Measurements from ENCODE around the gene NOS1AP.

NOS1AP gene

DNA sequence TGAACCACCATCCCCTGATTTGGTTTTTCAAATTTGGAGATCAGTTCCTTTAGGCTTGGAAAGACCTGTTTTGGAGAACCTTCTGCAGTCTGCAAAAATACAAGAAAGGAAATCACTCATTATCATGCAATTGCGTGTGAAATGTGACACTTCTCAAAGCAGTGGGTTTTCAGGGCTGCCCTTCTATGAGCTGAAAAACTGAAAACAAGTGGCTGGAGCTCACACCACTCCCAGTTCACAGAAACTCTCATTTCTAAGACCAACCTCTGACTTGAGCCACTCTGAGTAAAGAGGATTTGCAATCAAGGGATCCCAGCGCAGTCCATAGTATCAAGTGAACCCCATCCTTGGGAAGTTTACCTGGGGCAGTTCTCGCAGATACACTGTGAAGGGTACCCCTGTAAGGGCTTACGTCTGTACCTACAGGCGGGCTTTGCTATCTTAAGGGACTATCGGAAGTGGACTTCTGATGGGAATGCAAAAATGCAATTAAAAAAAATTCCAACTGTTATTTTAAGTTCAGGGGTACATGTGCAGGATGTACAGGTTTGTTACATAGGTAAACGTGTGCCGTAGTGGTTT lies 329.6 kb downstream of the NOS1AP start:
- no peak overlapping the region for H4K91ac ChIP-seq (ENCODE audit: low read length)
- H3K4me2 ChIP-seq (ENCODE audit: low read length, poor library complexity, severe bottlenecking), result no peak overlapping the region
- no peak overlapping the region for H3K4me3 ChIP-seq (ENCODE audit: insufficient read depth in 1 of 2, low read depth in 1 of 2, low read length in 2 of 2)
- no peaks in the 10 kb centered on the region for H3K9me3 ChIP-seq (ENCODE audit: control insufficient read depth, low read length)
- H3K14ac ChIP-seq (ENCODE audit: low read length in 2 of 2), result no peak overlapping the region
- H2AFZ ChIP-seq (ENCODE audit: low read depth, low read length), result no peak overlapping the region
- H2BK120ac ChIP-seq (ENCODE audit: low read depth, low read length), result no peak overlapping the region
- H4K8ac ChIP-seq (ENCODE audit: low read length), result no peak overlapping the region
- H3K23ac ChIP-seq (ENCODE audit: low read length in 2 of 2), result no peak overlapping the region
- no peak overlapping the region for H2AK5ac ChIP-seq (ENCODE audit: low read length, severe bottlenecking)
- no peak overlapping the region for H2BK12ac ChIP-seq (ENCODE audit: low read length in 2 of 2)
- H3K27me3 ChIP-seq (ENCODE audit: control insufficient read depth in 1 of 2, insufficient read depth in 1 of 2, low read length in 2 of 2), result peaks cover 5 to 32% of the 10 kb centered on the region in 2 experiments
- no peak overlapping the region for H3K18ac ChIP-seq (ENCODE audit: low read depth in 1 of 2, low read length in 2 of 2)
- H3K4me1 ChIP-seq (ENCODE audit: control insufficient read depth, insufficient read depth, low read depth, low read length), result no peaks in the 10 kb centered on the region
- H3K4ac ChIP-seq (ENCODE audit: low read depth in 1 of 2, low read length in 2 of 2), result no peak overlapping the region
- WGBS, result 80% methylated on average over 7 of the region's 8 CpGs
- no peaks in the 10 kb centered on the region for H3K79me1 ChIP-seq (replicated peaks; ENCODE audit: low read length, poor library complexity, severe bottlenecking)
- H2BK5ac ChIP-seq (ENCODE audit: low read depth, low read length, poor library complexity, severe bottlenecking), result no peak overlapping the region
- H3K27ac ChIP-seq (ENCODE audit: low read length, poor library complexity, severe bottlenecking), result no peak overlapping the region
- no peaks in the 10 kb centered on the region for H3K36me3 ChIP-seq (ENCODE audit: control insufficient read depth in 1 of 2, insufficient read depth in 2 of 2, low read depth in 1 of 2, low read length in 2 of 2)
- DNase-seq, result no peak
- H3K9ac ChIP-seq (ENCODE audit: low read length), result no peak overlapping the region
- H2BK15ac ChIP-seq (ENCODE audit: low read depth, poor library complexity, severe bottlenecking), result no peak overlapping the region

- Histone ChIP-seq H2AK5ac (ENCODE audit: low read length, severe bottlenecking) (no peak overlapping the region), H3K36me3 (ENCODE audit: control insufficient read depth in 1 of 2, insufficient read depth in 2 of 2, low read depth in 1 of 2, low read length in 2 of 2) (no peaks in the 10 kb centered on the region), H3K18ac (ENCODE audit: low read depth in 1 of 2, low read length in 2 of 2) (no peak overlapping the region), H3K4me3 (ENCODE audit: insufficient read depth in 1 of 2, low read depth in 1 of 2, low read length in 2 of 2) (no peak overlapping the region), H3K79me1 (replicated peaks; ENCODE audit: low read length, poor library complexity, severe bottlenecking) (no peaks in the 10 kb centered on the region), H3K14ac (ENCODE audit: low read length in 2 of 2) (no peak overlapping the region), H2BK12ac (ENCODE audit: low read length in 2 of 2) (no peak overlapping the region), H3K4me2 (ENCODE audit: low read length, poor library complexity, severe bottlenecking) (no peak overlapping the region), H2BK5ac (ENCODE audit: low read depth, low read length, poor library complexity, severe bottlenecking) (no peak overlapping the region), H3K27ac (ENCODE audit: low read length, poor library complexity, severe bottlenecking) (no peak overlapping the region), H3K9ac (ENCODE audit: low read length) (no peak overlapping the region), H3K23ac (ENCODE audit: low read length in 2 of 2) (no peak overlapping the region), H4K91ac (ENCODE audit: low read length) (no peak overlapping the region), H3K27me3 (ENCODE audit: control insufficient read depth in 1 of 2, insufficient read depth in 1 of 2, low read length in 2 of 2) (peaks cover 5 to 32% of the 10 kb centered on the region in 2 experiments), H2AFZ (ENCODE audit: low read depth, low read length) (no peak overlapping the region), H2BK15ac (ENCODE audit: low read depth, poor library complexity, severe bottlenecking) (no peak overlapping the region), H4K8ac (ENCODE audit: low read length) (no peak overlapping the region), H3K9me3 (ENCODE audit: control insufficient read depth, low read length) (no peaks in the 10 kb centered on the region), H3K4me1 (ENCODE audit: control insufficient read depth, insufficient read depth, low read depth, low read length) (no peaks in the 10 kb centered on the region), H3K4ac (ENCODE audit: low read depth in 1 of 2, low read length in 2 of 2) (no peak overlapping the region), H2BK120ac (ENCODE audit: low read depth, low read length) (no peak overlapping the region)
- 98% methylated on average over 8 of the region's 10 CpGs for WGBS
- no peak for DNase-seq
These were observed 331.4 kb downstream of the NOS1AP start for GRCh38 chr1:162400790-162401355.

DNA sequence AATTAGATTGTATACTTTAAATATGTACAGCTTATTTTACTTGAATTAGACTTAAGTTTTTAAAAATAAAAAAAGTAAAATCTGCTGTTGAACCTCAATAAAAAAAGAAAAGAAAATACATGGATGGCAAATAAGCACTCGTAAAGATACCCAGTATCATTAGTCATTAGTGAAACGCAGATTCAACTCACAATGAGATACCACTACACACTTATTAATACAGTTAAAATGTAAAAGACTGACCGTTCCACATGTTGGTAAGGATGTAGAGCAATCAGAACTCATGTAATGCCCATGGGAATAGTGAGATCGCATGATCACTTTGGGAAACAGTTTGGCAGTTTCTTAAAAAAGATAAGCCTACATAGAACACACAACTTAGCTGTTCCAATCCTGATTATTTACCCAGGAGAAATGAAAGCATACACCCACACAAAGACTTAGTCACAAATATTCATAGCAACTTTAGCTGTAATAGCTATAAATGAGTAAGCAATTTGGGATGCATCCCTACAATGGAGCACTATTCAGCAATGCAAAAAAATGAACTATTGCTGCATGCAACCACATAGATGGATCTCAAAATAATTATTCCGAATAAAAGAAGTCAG lies 335.2 kb downstream of the NOS1AP start:
- H3K23ac ChIP-seq (ENCODE audit: low read length in 2 of 2), result no peak overlapping the region
- H2BK5ac ChIP-seq (ENCODE audit: low read depth, low read length, poor library complexity, severe bottlenecking), result no peak overlapping the region
- no peaks in the 10 kb centered on the region for H3K9me3 ChIP-seq (ENCODE audit: control insufficient read depth, low read length)
- H3K18ac ChIP-seq (ENCODE audit: low read depth in 1 of 2, low read length in 2 of 2), result no peak overlapping the region
- H3K9ac ChIP-seq (ENCODE audit: low read length), result peak overlapping the region; percentile 70
- H2BK12ac ChIP-seq (ENCODE audit: low read length in 2 of 2), result no peak overlapping the region
- no peak overlapping the region for H2AK5ac ChIP-seq (ENCODE audit: low read length, severe bottlenecking)
- H4K91ac ChIP-seq (ENCODE audit: low read length), result no peak overlapping the region
- H3K4me2 ChIP-seq (ENCODE audit: low read length, poor library complexity, severe bottlenecking), result no peak overlapping the region
- H3K36me3 ChIP-seq (ENCODE audit: control insufficient read depth in 1 of 2, insufficient read depth in 2 of 2, low read depth in 1 of 2, low read length in 2 of 2), result no peaks in the 10 kb centered on the region
- H2BK120ac ChIP-seq (ENCODE audit: low read depth, low read length), result no peak overlapping the region
- no peaks in the 10 kb centered on the region for H3K4me1 ChIP-seq (ENCODE audit: control insufficient read depth, insufficient read depth, low read depth, low read length)
- DNase-seq, result no peak
- H3K4ac ChIP-seq (ENCODE audit: low read depth in 1 of 2, low read length in 2 of 2), result no peak overlapping the region
- peak overlapping the region in 1 of 2 experiments; percentile 42 for H3K4me3 ChIP-seq (ENCODE audit: insufficient read depth in 1 of 2, low read depth in 1 of 2, low read length in 2 of 2)
- no peak overlapping the region for H3K14ac ChIP-seq (ENCODE audit: low read length in 2 of 2)
- no peak overlapping the region for H2AFZ ChIP-seq (ENCODE audit: low read depth, low read length)
- no peak overlapping the region for H2BK15ac ChIP-seq (ENCODE audit: low read depth, poor library complexity, severe bottlenecking)
- WGBS, result 85% methylated on average over 4 of the region's 5 CpGs
- no peaks in the 10 kb centered on the region for H3K27me3 ChIP-seq (ENCODE audit: control insufficient read depth in 1 of 2, insufficient read depth in 1 of 2, low read length in 2 of 2)
- no peak overlapping the region for H3K27ac ChIP-seq (ENCODE audit: low read length, poor library complexity, severe bottlenecking)
- H4K8ac ChIP-seq (ENCODE audit: low read length), result no peak overlapping the region
- no peaks in the 10 kb centered on the region for H3K79me1 ChIP-seq (replicated peaks; ENCODE audit: low read length, poor library complexity, severe bottlenecking)

DNA sequence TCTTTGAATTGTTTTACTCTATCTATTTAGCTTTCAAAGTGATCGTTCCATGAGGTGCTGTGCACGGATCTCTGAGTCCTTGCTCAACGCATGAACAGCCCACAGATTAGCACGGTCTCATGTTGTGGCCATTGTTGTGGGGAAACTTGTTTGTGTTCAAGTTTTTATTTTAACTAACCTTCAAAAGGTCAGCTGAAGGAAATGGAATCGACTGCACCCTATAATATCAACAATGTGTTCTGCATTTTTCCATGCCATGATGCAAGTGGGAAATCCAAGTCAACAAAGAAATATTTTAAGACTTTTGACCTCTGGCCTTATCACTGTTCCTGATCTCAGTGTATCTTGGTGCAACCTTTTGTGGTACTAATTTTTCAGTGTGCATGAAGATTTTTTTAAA lies 336.3 kb downstream of the NOS1AP start:
- no peak overlapping the region for H4K91ac ChIP-seq (ENCODE audit: low read length)
- H4K8ac ChIP-seq (ENCODE audit: low read length), result no peak overlapping the region

More for the DNA sequence above, 336.3 kb downstream of the NOS1AP start:
- Histone ChIP-seq H3K79me1 (replicated peaks; ENCODE audit: low read length, poor library complexity, severe bottlenecking) (no peaks in the 10 kb centered on the region), H3K4me3 (ENCODE audit: insufficient read depth in 1 of 2, low read depth in 1 of 2, low read length in 2 of 2) (no peak overlapping the region), H3K18ac (ENCODE audit: low read depth in 1 of 2, low read length in 2 of 2) (no peak overlapping the region), H3K14ac (ENCODE audit: low read length in 2 of 2) (no peak overlapping the region), H2AFZ (ENCODE audit: low read depth, low read length) (no peak overlapping the region), H3K23ac (ENCODE audit: low read length in 2 of 2) (no peak overlapping the region), H3K27me3 (ENCODE audit: control insufficient read depth in 1 of 2, insufficient read depth in 1 of 2, low read length in 2 of 2) (no peaks in the 10 kb centered on the region), H3K4ac (ENCODE audit: low read depth in 1 of 2, low read length in 2 of 2) (no peak overlapping the region), H2BK15ac (ENCODE audit: low read depth, poor library complexity, severe bottlenecking) (no peak overlapping the region), H3K9ac (ENCODE audit: low read length) (no peak overlapping the region), H3K4me2 (ENCODE audit: low read length, poor library complexity, severe bottlenecking) (no peak overlapping the region), H3K27ac (ENCODE audit: low read length, poor library complexity, severe bottlenecking) (no peak overlapping the region), H3K36me3 (ENCODE audit: control insufficient read depth in 1 of 2, insufficient read depth in 2 of 2, low read depth in 1 of 2, low read length in 2 of 2) (no peaks in the 10 kb centered on the region), H3K9me3 (ENCODE audit: control insufficient read depth, low read length) (no peaks in the 10 kb centered on the region), H2BK12ac (ENCODE audit: low read length in 2 of 2) (no peak overlapping the region), H2BK5ac (ENCODE audit: low read depth, low read length, poor library complexity, severe bottlenecking) (no peak overlapping the region), H2BK120ac (ENCODE audit: low read depth, low read length) (no peak overlapping the region), H3K4me1 (ENCODE audit: control insufficient read depth, insufficient read depth, low read depth, low read length) (no peaks in the 10 kb centered on the region), H2AK5ac (ENCODE audit: low read length, severe bottlenecking) (no peak overlapping the region)
- 76% methylated on average over 5 of the region's 5 CpGs for WGBS
- no peak for DNase-seq
